Right lobe of liver (tissue), 6 donors: ENCODE results near the gene KCNQ2. TPM values are rescaled to one million over a fixed set of nuclear protein-coding genes. Genes with fewer than 3 reads are reported as not detected.

Experiments
- ATAC-seq, 4 donors: fragments of 200-7000 bp; cut with Tn5 transposase; one replicate each; pipeline ENCODE4 v1.9.1; 2020; ENCODE audit warnings: mild to moderate bottlenecking in 4 of 4, moderate library complexity in 4 of 4
- DNase-seq, 3 donors: peaks; one replicate each; pipeline ENCODE4 v3.0.0-alpha.2; 2020
- H3K27ac ChIP-seq, 3 donors: fragments of 200-600 bp; one replicate each; pipeline ENCODE4 v1.8.0; 2022
- H3K27me3 ChIP-seq, 2 donors: fragments of 200-600 bp; one replicate each; pipeline ENCODE4 v1.8.0; 2022
- H3K36me3 ChIP-seq, 4 donors: fragments of 200-600 bp; sonication (generic) in 1 of 4; one replicate each; pipeline versions ENCODE4 v1.5.1 to v1.8.0; 2017 to 2022; ENCODE audit warnings: control low read depth in 1 of 4
- H3K4me1 ChIP-seq, 4 donors: fragments of 200-600 bp; sonication (generic) in 1 of 4; one replicate each; pipeline versions ENCODE4 v1.5.1 to v1.8.0; 2017 to 2022; ENCODE audit warnings: control low read depth in 1 of 4
- H3K4me3 ChIP-seq, 3 donors: fragments of 200-600 bp; one replicate each; pipeline ENCODE4 v1.8.0; 2022
- H3K9me3 ChIP-seq, 4 donors: fragments of 200-600 bp; sonication (generic) in 1 of 4; one replicate each; pipeline versions ENCODE4 v1.5.1 to v1.8.0; 2017 to 2022; ENCODE audit warnings: control low read depth in 1 of 4
- POLR2A ChIP-seq: fragments of 450-650 bp; IDR thresholded peaks from one replicate; pipeline ENCODE4 v1.6.1; 2017; ENCODE audit warnings: antibody characterized with exemption, mild to moderate bottlenecking
- WGBS: methylation state at CpG from one replicate; pipeline ENCODE4 v1.1.6; 2018; ENCODE audit warnings: low coverage, low lambda C conversion rate; ENCODE audit not compliant: insufficient coverage; ENCODE audit errors: missing lambda C conversion rate; 5-methylcytosine and 5-hydroxymethylcytosine counted together
- intact Hi-C, 2 donors: fragments of 100-400 bp; cut with DNase I; formaldehyde crosslinking; loops; one replicate each; pipeline versions ENCODE4 v1.11.2 to v1.14.1; 2022
- total RNA-seq, 6 experiments: library from RNA; depleted of rRNA in 2 of 6; stranded (reverse); fragments of >200 nt in 2 of 6; fragmentation: NEBNext Ultra II Directional in 3 of 6; extraction: Animal tissue kit (Norgen Biotek cat#: 25700) in 3 of 6; gene quantifications; one replicate each; pipeline versions ENCODE4 v1.1.0 to v1.2.4, GENCODE V29; 2016 to 2023
- TF ChIP-seq, protein P1 (sequence below), 4 donors: fragments of 200-600 bp in 3 of 4; fragments of 450-650 bp in 1 of 4; IDR thresholded peaks; one replicate each; pipeline versions ENCODE4 v1.5.1 to v1.8.0; 2016 to 2022; ENCODE audit warnings: antibody characterized with exemption in 4 of 4, mild to moderate bottlenecking in 2 of 4
- donor health status: DM: no; HTN: yes; CAD: no.
- donor health status: DM: no; HTN: no; CAD: no.
- donor health status: DM: no; HTN: no; CAD: no.
- donor health status: DM: no; HTN: yes; CAD: no.
- donor health status: DM: no; HTN: yes; CAD: no.

KCNQ2 gene
- total RNA-seq, 6 experiments from 2014 or later, result not detected

DNA sequence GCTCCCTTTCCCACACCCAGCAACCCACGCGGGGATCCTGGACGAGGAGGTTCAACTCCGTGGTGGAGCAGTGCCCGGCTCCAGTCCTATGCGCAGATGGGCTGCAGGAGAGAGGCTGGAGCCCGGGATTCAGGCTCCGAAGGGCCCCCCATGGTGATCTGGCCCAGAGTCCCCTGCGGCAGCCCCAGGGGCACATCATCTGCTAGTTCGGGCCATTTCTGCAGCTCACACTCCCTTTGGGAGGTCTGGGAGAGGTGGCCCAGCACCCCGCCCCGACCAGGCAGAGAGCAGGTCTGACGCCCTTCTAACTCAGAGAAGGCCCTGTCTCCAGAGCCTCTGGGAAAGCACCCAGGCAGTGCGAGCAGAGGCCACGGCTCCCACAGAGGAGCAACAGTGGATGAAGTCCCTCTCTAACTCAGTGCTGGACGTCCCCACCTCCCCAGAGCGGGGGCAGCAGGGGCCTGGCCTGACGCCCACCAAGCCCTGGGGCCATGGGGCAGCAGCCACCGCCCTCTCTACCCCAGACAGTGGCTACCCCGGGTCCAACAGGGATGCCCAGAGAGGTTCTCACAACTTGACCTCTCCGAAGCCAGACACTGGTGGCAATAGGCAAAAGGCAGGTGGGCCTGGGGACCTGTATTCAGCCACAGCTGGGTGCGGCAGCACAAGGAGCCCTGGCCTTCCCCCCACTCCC, 3.3 kb downstream of the KCNQ2 start:
- ATAC-seq, result no peak
- 33% methylated on average over 1 of the region's 22 CpGs for WGBS

DNA sequence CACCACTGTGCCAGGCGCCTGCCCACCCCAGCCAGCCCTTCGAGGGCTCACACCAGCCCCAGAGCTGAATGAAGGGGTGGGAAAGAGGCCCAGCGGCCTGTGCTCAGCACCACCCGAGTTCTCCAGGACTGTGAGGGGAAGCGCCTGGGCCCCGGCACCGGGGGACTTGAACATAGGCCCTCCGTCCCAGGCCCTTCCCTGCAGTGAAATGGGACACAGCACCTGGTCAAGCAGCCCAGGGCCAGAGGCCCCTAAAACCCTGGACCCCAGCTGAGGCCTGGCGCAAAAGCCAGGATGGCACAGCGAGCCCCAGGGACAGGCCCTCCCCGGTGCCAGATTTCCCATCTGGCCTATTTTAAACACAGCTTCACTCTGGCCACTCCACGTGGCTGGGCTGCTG, 4.0 kb downstream of the KCNQ2 start:
- Histone ChIP-seq H3K4me1 (peaks cover 0 to 4% (median 0%) of the 10 kb centered on the region in 4 donors), H3K27me3 (peaks cover 0 to 17% of the 10 kb centered on the region in 2 donors), H3K9me3 (no peaks in the 10 kb centered on the region), H3K27ac (no peak overlapping the region), H3K36me3 (no peaks in the 10 kb centered on the region), H3K4me3 (no peak overlapping the region)
- TF ChIP-seq, protein P1, sequence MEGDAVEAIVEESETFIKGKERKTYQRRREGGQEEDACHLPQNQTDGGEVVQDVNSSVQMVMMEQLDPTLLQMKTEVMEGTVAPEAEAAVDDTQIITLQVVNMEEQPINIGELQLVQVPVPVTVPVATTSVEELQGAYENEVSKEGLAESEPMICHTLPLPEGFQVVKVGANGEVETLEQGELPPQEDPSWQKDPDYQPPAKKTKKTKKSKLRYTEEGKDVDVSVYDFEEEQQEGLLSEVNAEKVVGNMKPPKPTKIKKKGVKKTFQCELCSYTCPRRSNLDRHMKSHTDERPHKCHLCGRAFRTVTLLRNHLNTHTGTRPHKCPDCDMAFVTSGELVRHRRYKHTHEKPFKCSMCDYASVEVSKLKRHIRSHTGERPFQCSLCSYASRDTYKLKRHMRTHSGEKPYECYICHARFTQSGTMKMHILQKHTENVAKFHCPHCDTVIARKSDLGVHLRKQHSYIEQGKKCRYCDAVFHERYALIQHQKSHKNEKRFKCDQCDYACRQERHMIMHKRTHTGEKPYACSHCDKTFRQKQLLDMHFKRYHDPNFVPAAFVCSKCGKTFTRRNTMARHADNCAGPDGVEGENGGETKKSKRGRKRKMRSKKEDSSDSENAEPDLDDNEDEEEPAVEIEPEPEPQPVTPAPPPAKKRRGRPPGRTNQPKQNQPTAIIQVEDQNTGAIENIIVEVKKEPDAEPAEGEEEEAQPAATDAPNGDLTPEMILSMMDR (IDR thresholded peaks at IDR 0.05), result no peak
- no peak for TF ChIP-seq POLR2A
- WGBS, result 67% methylated on average over 6 of the region's 12 CpGs
- DNase-seq (no peak), ATAC-seq (no peak)
- intact Hi-C loops, result no loop called here

More for the DNA sequence above, 3.3 kb downstream of the KCNQ2 start:
- H3K9me3 ChIP-seq, result no peaks in the 10 kb centered on the region
- H3K36me3 ChIP-seq, result no peaks in the 10 kb centered on the region
- H3K4me3 ChIP-seq, result no peak overlapping the region
- DNase-seq, result no peak
- TF ChIP-seq, protein P1 (IDR thresholded peaks at IDR 0.05), result no peak
- no peak for TF ChIP-seq POLR2A
- peaks cover 0 to 17% of the 10 kb centered on the region in 2 donors for H3K27me3 ChIP-seq
- peaks cover 0 to 4% (median 0%) of the 10 kb centered on the region in 4 donors for H3K4me1 ChIP-seq
- no peak overlapping the region for H3K27ac ChIP-seq
- intact Hi-C loops, result no loop called here

DNA sequence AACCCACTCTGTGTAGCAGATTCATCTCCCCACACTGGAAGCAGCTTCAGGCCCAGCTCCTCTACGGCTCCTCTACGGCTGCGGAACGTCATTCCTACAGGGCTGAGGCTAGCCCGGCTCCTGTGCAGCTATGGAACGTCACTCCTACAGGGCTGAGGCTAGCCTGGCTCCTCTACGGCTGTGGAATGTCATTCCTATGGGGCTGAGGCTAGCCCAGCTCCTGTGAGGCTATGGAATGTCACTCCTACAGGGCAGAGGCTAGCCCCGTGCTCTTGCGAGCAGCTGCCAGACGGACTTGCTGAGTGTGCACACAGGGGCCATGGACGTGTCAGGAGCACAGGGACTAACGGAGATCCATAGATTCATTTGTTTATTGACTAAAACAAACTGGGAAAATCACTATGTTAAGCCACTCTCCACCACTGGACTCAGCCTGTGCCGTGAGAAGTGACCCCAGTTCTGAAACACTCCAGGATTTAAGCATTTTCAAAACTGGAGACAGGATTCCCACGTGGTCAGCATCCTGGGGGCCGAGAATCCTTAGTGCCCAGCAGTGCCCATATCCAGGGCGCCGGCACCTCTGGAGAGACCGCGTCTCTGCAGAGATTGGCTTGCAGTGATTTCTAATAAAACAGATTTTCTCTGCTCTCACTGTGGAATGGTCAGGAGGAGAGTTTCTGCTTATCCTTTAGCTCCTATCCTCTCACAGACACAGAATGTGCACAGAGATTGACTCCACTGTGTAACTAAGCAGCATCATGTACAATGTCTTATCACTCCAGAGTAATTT, 5.0 kb downstream of the KCNQ2 start:
- TF ChIP-seq, protein P1 (IDR thresholded peaks at IDR 0.05), result no peak
- TF ChIP-seq POLR2A, result no peak
- intact Hi-C loops, result no loop called here
- peaks cover 0 to 17% of the 10 kb centered on the region in 2 donors for H3K27me3 ChIP-seq
- H3K4me3 ChIP-seq, result no peak overlapping the region
- no peak for DNase-seq
- no peaks in the 10 kb centered on the region for H3K36me3 ChIP-seq
- H3K9me3 ChIP-seq, result no peaks in the 10 kb centered on the region
- 47% methylated on average over 5 of the region's 19 CpGs for WGBS
- peaks cover 0 to 4% (median 0%) of the 10 kb centered on the region in 4 donors for H3K4me1 ChIP-seq
- H3K27ac ChIP-seq, result no peak overlapping the region
- ATAC-seq, result no peak

DNA sequence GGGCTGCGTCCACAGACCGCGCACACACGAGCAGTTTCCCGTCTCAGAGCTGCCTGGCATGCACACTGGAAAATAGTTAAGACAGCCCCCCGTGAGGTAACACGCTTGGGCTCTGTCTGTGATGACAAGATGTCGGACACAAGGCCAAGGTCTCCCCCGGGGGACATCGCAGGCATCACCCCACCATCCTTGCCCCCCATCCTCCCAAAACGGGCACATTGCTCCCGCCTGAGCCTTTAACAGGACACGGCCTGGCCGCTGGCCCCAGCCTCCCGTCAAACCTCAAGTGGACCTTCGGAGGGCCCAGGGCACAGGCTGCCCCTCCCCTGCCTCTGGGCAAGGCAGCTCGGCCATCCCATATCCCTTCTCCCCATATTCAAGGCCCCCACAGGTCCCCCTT, 5.6 kb downstream of the KCNQ2 start:
- DNase-seq (no peak), ATAC-seq (no peak)
- Histone ChIP-seq H3K4me1 (no peaks in the 10 kb centered on the region), H3K27ac (no peak overlapping the region), H3K27me3 (peaks cover 0 to 12% of the 10 kb centered on the region in 2 donors), H3K9me3 (no peaks in the 10 kb centered on the region), H3K4me3 (no peak overlapping the region), H3K36me3 (no peaks in the 10 kb centered on the region)
- no CpG with 5 or more reads among the region's 17 CpGs for WGBS
- intact Hi-C loops, result no loop called here
- TF ChIP-seq, protein P1 (IDR thresholded peaks at IDR 0.05), result no peak
- no peak for TF ChIP-seq POLR2A
